ENCODE data around the gene CNTNAP5. TPM values are rescaled to one million over a fixed set of nuclear protein-coding genes. Genes with fewer than 3 reads are reported as not detected.

The CNTNAP5 gene
- total and polyA plus RNA-seq, 7 donors, result not detected

DNA sequence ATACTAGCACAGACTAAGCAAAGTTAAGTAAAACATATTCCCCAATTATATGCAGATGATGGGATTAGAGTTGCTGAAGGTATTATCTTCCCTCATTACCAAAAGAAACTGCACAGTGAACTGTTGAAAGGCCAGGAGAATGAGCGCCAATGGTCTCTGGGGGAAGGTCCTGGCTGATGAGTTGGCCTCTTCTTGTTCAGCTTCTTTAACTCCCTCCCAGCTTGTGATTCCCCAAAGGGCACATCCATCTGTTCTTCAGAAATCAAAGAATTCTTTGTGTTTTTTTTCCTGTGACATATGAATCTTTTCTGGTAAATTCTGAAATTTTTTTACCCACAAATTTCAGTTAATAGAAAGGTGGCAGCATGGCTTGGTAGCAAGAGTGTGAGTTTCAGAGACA lies 667.6 kb downstream of the CNTNAP5 start:
- no peak overlapping the region for H3K4me3 ChIP-seq
- TF ChIP-seq, protein P1, sequence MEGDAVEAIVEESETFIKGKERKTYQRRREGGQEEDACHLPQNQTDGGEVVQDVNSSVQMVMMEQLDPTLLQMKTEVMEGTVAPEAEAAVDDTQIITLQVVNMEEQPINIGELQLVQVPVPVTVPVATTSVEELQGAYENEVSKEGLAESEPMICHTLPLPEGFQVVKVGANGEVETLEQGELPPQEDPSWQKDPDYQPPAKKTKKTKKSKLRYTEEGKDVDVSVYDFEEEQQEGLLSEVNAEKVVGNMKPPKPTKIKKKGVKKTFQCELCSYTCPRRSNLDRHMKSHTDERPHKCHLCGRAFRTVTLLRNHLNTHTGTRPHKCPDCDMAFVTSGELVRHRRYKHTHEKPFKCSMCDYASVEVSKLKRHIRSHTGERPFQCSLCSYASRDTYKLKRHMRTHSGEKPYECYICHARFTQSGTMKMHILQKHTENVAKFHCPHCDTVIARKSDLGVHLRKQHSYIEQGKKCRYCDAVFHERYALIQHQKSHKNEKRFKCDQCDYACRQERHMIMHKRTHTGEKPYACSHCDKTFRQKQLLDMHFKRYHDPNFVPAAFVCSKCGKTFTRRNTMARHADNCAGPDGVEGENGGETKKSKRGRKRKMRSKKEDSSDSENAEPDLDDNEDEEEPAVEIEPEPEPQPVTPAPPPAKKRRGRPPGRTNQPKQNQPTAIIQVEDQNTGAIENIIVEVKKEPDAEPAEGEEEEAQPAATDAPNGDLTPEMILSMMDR (IDR thresholded peaks at IDR 0.05), result no peak
- H3K9me3 ChIP-seq, result no peaks in the 10 kb centered on the region
- WGBS, 3 donors, result 16 to 40% (median 27%) methylated on average over 1 of the region's 1 CpG
- H3K36me3 ChIP-seq (ENCODE audit: insufficient read depth in 1 of 2, low read depth in 1 of 2), result no peaks in the 10 kb centered on the region
- H3K27me3 ChIP-seq (ENCODE audit: insufficient read depth in 3 of 3, low read length in 2 of 3), result no peaks in the 10 kb centered on the region
- no peak overlapping the region for H3K27ac ChIP-seq
- intact Hi-C loops (cut with DNase I), result no loop called here
- DNase-seq (peak in 1 of 2 donors; percentile 48), ATAC-seq (no peak)
- H3K4me1 ChIP-seq, result no peaks in the 10 kb centered on the region

DNA sequence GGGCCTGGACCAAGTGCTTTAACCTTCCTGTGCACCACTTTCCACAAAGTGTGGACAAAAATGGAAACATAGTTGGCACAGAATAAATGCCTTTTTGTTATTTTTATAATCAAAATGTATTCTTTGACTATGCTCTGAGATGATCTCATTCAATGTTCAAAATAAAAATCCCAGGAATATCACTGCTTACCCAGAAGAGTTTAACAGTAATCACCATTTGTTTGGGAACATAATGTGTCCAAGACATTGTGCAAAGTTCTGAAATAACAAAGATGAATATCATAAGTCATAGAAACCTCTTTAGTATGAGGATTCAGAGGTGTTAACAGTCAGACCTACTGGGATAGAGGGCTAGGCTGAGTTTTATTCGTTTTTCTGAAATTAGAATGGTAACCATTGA lies 668.1 kb downstream of the CNTNAP5 start:
- H3K4me3 ChIP-seq, result no peak overlapping the region
- WGBS, 3 donors, result 41 to 53% (median 51%) methylated on average over 1 of the region's 1 CpG
- TF ChIP-seq, protein P1 (IDR thresholded peaks at IDR 0.05), result no peak
- intact Hi-C loops (cut with DNase I), result no loop called here
- ATAC-seq (no peak), DNase-seq (no peak)
- H3K36me3 ChIP-seq (ENCODE audit: insufficient read depth in 1 of 2, low read depth in 1 of 2), result no peaks in the 10 kb centered on the region
- H3K9me3 ChIP-seq, result no peaks in the 10 kb centered on the region
- H3K27me3 ChIP-seq (ENCODE audit: insufficient read depth in 3 of 3, low read length in 2 of 3), result no peaks in the 10 kb centered on the region
- no peak overlapping the region for H3K27ac ChIP-seq
- no peaks in the 10 kb centered on the region for H3K4me1 ChIP-seq

DNA sequence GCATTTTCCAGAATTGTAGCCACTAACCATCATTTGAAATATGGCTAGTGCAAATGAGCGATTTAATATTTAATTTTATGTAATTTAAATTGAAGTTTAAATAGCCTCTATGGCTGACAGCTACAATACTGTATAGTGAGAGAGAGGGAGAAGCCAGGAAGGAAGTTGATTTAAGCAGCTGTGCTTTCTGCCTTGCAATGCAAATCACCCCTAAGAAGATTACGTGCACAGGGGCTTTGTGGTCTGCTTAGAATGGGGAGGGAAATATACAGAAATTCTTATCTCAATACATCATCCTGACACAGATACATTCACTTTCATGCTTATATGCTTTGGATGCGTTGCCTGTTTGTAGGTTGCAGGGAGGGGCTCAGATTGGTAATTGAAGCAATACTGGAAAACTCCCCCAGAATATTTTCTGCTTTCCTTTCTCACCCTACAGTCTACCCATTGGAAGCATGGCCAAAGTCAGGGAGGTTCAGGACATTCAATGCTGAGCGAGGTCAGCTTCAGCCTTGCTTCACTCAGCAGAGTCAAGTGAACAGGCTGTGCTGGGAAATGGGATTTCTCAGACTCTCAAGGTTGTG lies 674.0 kb downstream of the CNTNAP5 start:
- Histone ChIP-seq H3K27ac (no peak overlapping the region), H3K27me3 (ENCODE audit: insufficient read depth in 3 of 3, low read length in 2 of 3) (no peaks in the 10 kb centered on the region), H3K9me3 (no peaks in the 10 kb centered on the region), H3K4me1 (no peaks in the 10 kb centered on the region), H3K36me3 (ENCODE audit: insufficient read depth in 1 of 2, low read depth in 1 of 2) (no peaks in the 10 kb centered on the region), H3K4me3 (no peak overlapping the region)
- no peak for ATAC-seq
- 47 to 64% (median 53%) methylated on average over 3 to 4 of the region's 4 CpGs for WGBS, 3 donors
- TF ChIP-seq, protein P1 (IDR thresholded peaks at IDR 0.05), result no peak
- DNase-seq, result no peak
- intact Hi-C loops (cut with DNase I), result no loop called here

DNA sequence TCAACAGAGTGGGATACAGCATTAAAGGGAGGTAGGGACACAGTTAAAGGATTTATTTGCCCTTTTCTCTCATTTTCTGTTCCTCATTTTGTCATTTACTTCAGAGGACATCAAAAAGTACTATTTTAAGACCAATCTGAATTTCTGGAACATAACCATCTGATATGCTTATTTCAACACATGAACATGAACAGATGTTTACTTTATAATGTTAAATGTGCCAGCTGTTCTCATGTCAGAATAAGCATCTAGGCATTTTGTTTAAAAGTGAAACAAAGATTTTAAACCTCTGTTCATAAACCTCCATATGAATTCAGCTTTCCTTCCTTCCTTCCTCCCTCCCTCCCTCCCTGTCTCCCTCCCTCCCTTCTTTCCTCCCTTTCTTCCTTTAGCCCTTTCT lies 677.7 kb downstream of the CNTNAP5 start:
- ATAC-seq, result no peak
- TF ChIP-seq, protein P1 (IDR thresholded peaks at IDR 0.05), result no peak
- no peaks in the 10 kb centered on the region for H3K36me3 ChIP-seq (ENCODE audit: insufficient read depth in 1 of 2, low read depth in 1 of 2)
- intact Hi-C loops (cut with DNase I), result no loop called here
- no peaks in the 10 kb centered on the region for H3K4me1 ChIP-seq
- no peaks in the 10 kb centered on the region for H3K27me3 ChIP-seq (ENCODE audit: insufficient read depth in 3 of 3, low read length in 2 of 3)
- no peak overlapping the region for H3K27ac ChIP-seq
- DNase-seq, result no peak
- H3K9me3 ChIP-seq, result no peaks in the 10 kb centered on the region
- no peak overlapping the region for H3K4me3 ChIP-seq

All from psoas muscle (tissue), 8 donors.